DOHH2 (cell line): ENCODE results near the gene ACTR1A.

Experiments
- CTCF ChIP-seq: fragments of 200-600 bp; sonication (generic); IDR thresholded peaks from one replicate; pipeline ENCODE4 v1.5.1; 2014; ENCODE audit warnings: antibody characterized with exemption, mild to moderate bottlenecking, low read depth, low read length; ENCODE audit not compliant: poor library complexity, severe bottlenecking
- EZH2phosphoT487 ChIP-seq: fragments of 200-600 bp; sonication (generic); IDR thresholded peaks from 2 replicates; pipeline ENCODE4 v1.6.1; 2017; ENCODE audit warnings: borderline replicate concordance, mild to moderate bottlenecking, antibody characterized with exemption, low read length, moderate library complexity, mixed read lengths

GRCh38 chr10:102504976-102505300 lies 2.4 kb upstream of the ACTR1A start:
- TF ChIP-seq CTCF (no peak), EZH2phosphoT487 (no peak)
